Osteocyte (in vitro differentiated cells): ENCODE measurements around the gene PEX10. TPM values are rescaled to one million over a fixed set of nuclear protein-coding genes. Genes with fewer than 3 reads are reported as not detected.

Experiments
- DNase-seq: peaks from one replicate; pipeline ENCODE4 v3.0.0; 2021; ENCODE audit warnings: mixed read lengths; ENCODE audit not compliant: unreplicated experiment; ENCODE audit errors: extremely low spot score
- H3K27ac Mint-ChIP-seq: one replicate; pipeline ENCODE4 v1.8.0; 2021; ENCODE audit warnings: mild to moderate bottlenecking, mixed read lengths; ENCODE audit not compliant: unreplicated experiment
- H3K27me3 Mint-ChIP-seq: one replicate; pipeline ENCODE4 v1.8.0; 2021; ENCODE audit warnings: mixed read lengths; ENCODE audit not compliant: unreplicated experiment
- H3K36me3 Mint-ChIP-seq: one replicate; pipeline ENCODE4 v1.8.0; 2021; ENCODE audit warnings: mixed read lengths; ENCODE audit not compliant: unreplicated experiment
- H3K4me1 Mint-ChIP-seq: one replicate; pipeline ENCODE4 v1.8.0; 2021; ENCODE audit warnings: mixed read lengths; ENCODE audit not compliant: unreplicated experiment
- H3K4me3 Mint-ChIP-seq: one replicate; pipeline ENCODE4 v1.8.0; 2021; ENCODE audit warnings: mild to moderate bottlenecking, moderate library complexity, mixed read lengths; ENCODE audit not compliant: unreplicated experiment
- H3K9me3 Mint-ChIP-seq: one replicate; pipeline ENCODE4 v1.8.0; 2021; ENCODE audit warnings: mixed read lengths; ENCODE audit not compliant: unreplicated experiment
- total RNA-seq: library from RNA; stranded (reverse); gene quantifications from 2 replicates; pipeline ENCODE4 v1.2.1, GENCODE V29; 2021
- TF ChIP-seq, protein P1 (sequence below): fragments of 200-600 bp; sonication (generic); IDR thresholded peaks from 2 replicates; pipeline ENCODE4 v1.5.0; 2021; ENCODE audit warnings: antibody characterized with exemption, mild to moderate bottlenecking, moderate library complexity

The PEX10 gene
- total RNA-seq, 1 donor from 2014 or later: 25.6 TPM

DNA sequence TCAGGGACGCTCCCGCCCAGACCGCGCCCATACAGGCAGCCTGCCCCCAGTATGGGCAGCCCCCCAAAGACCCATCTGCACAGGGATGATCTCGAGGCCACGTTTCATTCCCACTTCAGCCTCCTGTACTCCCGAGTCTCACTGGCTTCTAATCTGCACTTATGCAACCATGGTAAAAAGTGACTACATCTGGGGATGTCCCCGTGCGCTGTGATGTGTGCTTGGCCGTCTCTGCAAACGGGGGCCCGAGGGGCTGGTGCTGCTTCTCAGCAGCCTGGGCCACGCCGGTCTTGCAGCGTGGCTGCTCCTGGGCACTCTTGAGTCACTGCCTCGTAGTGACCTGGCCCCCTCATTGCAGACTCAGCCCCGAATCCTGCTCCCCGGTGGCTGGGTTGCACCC, 46.3 kb upstream of the PEX10 start:
- Mint-ChIP-seq H3K36me3 (no peaks in the 10 kb centered on the region), H3K27ac (no peak overlapping the region), H3K9me3 (no peaks in the 10 kb centered on the region), H3K27me3 (no peaks in the 10 kb centered on the region), H3K4me1 (peaks cover 23% of the 10 kb centered on the region), H3K4me3 (no peak overlapping the region)
- no peak for DNase-seq
- TF ChIP-seq, protein P1, sequence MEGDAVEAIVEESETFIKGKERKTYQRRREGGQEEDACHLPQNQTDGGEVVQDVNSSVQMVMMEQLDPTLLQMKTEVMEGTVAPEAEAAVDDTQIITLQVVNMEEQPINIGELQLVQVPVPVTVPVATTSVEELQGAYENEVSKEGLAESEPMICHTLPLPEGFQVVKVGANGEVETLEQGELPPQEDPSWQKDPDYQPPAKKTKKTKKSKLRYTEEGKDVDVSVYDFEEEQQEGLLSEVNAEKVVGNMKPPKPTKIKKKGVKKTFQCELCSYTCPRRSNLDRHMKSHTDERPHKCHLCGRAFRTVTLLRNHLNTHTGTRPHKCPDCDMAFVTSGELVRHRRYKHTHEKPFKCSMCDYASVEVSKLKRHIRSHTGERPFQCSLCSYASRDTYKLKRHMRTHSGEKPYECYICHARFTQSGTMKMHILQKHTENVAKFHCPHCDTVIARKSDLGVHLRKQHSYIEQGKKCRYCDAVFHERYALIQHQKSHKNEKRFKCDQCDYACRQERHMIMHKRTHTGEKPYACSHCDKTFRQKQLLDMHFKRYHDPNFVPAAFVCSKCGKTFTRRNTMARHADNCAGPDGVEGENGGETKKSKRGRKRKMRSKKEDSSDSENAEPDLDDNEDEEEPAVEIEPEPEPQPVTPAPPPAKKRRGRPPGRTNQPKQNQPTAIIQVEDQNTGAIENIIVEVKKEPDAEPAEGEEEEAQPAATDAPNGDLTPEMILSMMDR: no peak

DNA sequence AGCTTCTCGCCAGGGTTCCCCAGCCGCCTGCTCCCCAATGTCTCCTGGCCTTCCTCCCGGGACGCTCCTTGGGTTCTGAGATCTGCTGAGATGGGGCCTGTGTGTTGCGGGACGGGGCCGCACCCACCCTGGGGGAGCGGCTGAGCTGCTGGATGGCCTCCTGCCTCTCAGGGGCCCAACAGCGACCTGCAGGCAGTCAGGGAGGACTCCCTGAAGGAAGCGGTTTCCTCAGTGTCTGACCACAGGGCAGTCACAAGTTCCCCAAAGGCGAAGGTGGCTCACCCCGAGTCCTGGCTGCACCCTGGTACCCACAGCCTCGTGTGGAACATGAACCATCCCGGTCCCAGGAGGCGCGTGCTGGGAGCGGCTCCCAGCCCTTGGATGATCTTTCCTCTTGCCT, 45.1 kb upstream of the PEX10 start:
- H3K4me1 Mint-ChIP-seq: peaks cover 30% of the 10 kb centered on the region
- no peak overlapping the region for H3K4me3 Mint-ChIP-seq
- no peaks in the 10 kb centered on the region for H3K9me3 Mint-ChIP-seq
- H3K27me3 Mint-ChIP-seq: no peaks in the 10 kb centered on the region
- no peaks in the 10 kb centered on the region for H3K36me3 Mint-ChIP-seq
- TF ChIP-seq, protein P1: no peak
- DNase-seq: no peak
- H3K27ac Mint-ChIP-seq: no peak overlapping the region

DNA sequence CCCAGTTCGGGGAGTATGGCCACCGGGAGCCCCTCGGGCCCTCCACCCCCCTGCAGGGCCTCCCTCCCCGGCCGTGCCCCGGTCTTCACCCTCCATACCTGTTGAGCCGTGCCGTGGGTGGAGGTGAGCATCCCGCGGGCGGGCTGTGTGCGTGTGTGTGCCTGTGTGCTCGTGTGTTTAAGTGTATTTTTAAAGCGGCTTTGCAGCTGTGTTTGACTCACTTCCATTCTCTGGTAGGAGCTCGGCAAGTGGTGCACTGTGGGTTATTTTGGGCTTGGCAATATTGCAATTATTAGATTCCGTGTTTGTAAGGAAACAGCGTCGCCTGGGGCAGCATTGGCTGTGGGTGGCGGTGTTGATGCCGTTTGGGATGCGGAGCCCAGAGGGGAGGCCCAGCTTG, 43.4 kb upstream of the PEX10 start:
- H3K9me3 Mint-ChIP-seq: no peaks in the 10 kb centered on the region
- no peak overlapping the region for H3K4me3 Mint-ChIP-seq
- H3K4me1 Mint-ChIP-seq: peaks cover 40% of the 10 kb centered on the region
- TF ChIP-seq, protein P1: no peak
- H3K36me3 Mint-ChIP-seq: no peaks in the 10 kb centered on the region
- no peak for DNase-seq
- H3K27ac Mint-ChIP-seq: no peak overlapping the region
- H3K27me3 Mint-ChIP-seq: no peaks in the 10 kb centered on the region

DNA sequence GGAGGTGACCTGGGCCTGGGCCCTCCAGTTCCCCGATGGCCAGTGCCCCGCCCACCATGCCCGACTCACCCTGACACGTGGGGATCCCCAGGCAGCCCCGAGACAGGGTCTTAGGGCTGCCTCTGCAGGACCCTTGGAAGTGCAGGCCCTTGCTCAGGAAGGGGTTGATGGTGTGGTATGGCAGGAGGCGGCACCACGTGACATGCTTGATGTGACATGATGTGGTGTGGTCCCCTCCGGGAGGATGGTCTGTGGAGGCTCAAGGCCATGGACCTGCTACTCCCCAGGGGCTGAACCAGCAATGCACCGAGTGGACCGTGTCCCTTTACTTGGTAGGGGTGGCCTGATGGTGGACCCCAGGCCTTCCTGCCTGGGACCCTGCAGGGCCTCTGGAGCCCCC, 41.9 kb upstream of the PEX10 start:
- H3K4me1 Mint-ChIP-seq: peaks cover 40% of the 10 kb centered on the region
- H3K4me3 Mint-ChIP-seq: no peak overlapping the region

DNA sequence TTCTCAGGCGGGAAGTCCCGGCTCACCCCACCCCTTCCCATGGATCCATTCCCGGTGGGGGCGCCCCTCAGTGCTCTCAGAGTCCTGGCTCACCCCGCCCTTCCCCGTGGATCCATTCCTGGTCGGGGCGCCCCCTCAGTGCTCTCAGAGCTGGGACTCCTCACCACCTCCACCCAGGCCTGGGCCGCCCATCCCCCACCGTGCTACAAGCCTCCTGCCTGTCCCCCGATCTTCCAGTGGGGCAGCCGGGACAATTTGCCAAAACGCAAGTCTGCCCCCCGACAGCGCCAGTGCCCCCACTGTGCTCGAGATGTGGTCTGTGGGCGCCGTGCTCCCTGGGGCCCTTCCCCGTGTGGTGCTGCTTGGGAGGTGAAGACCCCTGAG, 40.6 kb upstream of the PEX10 start:
- DNase-seq: no peak
- no peaks in the 10 kb centered on the region for H3K36me3 Mint-ChIP-seq
- H3K27me3 Mint-ChIP-seq: no peaks in the 10 kb centered on the region
- H3K9me3 Mint-ChIP-seq: no peaks in the 10 kb centered on the region
- H3K4me3 Mint-ChIP-seq: no peak overlapping the region
- TF ChIP-seq, protein P1: no peak
- H3K27ac Mint-ChIP-seq: peak overlapping the region; percentile 76
- peaks cover 46% of the 10 kb centered on the region for H3K4me1 Mint-ChIP-seq

More for the DNA sequence above, 41.9 kb upstream of the PEX10 start:
- Mint-ChIP-seq H3K27ac (no peak overlapping the region), H3K27me3 (no peaks in the 10 kb centered on the region), H3K9me3 (no peaks in the 10 kb centered on the region), H3K36me3 (no peaks in the 10 kb centered on the region)
- TF ChIP-seq, protein P1: no peak
- no peak for DNase-seq
